ENCODE results near the gene DHRS13.
"Not testable (repeated sequence)": the region's sequence is repeated elsewhere in the genome, so short reads cannot be mapped to it uniquely, and the experiment has no call there.

The DHRS13 gene

DNA sequence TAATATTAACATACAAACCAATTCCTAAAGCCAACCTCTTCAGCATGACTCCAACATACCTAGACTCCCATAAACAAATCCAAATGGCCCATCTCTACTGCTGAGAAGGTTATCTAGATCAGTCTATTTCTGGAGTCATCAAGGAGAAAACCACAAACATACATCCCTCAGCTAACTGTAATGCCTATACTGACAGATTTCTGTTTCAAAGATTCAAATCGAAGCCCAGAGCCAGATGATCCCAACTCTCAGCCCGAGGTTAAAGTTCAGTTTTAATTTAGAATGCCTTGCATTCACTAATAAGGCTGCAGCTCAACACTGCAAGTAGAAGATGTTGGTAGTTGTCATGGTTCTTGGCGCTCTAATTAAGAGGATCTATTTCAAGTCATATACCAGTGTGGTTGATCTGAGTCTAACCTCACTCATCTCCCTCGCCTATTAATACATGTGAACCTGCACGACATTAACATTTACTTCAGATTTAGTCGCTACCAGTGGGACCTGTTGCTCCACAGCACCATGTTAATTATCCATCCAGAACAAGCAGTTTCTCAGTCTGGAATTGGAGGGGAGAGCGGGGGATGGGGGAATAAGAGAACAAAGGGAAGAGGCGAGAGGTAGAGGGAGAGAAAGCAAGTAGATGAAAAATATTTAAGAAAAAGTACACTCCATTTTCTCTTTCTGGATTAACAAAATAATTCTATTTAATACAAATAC is 33.0 kb upstream of the DHRS13 start:
- no peak for DNase-seq

DNA sequence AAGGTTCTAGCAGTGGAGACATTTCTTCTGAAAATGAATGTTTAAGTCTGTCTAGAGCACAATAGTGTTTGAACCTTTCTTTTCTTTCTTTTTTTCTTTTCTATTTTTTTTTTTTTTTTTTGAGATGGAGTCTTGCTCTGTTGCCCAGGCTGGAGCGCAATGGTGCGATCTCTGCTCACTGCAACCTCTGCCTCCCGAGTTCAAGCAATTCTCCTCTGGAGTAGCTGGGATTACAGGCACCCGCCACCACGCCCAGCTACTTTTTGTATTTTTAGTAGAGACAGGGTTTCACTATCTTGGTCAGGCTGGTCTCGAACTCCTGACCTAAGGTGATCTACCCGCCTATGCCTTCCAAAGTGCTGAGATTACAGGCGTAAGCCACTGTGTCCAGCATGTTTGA is 31.6 kb upstream of the DHRS13 start:
- not testable (repeated sequence) for DNase-seq

DNA sequence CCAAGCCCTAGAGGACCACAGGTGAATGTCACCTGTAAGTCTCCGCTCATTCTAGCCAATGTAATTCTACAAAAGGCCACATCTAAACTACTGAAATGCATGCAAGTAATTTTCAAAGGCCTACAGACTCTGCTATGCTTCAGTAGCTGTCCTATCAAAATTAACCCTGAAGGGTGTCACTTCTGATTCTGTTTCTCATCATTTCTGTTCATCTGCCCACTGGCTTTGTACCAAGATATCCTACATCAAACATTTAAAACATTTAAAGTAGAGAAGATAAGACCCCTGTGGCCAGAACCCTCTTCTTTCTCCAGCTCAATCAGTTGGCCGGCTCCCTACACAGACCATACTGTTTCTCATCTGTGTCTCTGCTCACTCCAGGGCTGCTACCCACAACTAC is 26.9 kb upstream of the DHRS13 start:
- no peak for DNase-seq

DNA sequence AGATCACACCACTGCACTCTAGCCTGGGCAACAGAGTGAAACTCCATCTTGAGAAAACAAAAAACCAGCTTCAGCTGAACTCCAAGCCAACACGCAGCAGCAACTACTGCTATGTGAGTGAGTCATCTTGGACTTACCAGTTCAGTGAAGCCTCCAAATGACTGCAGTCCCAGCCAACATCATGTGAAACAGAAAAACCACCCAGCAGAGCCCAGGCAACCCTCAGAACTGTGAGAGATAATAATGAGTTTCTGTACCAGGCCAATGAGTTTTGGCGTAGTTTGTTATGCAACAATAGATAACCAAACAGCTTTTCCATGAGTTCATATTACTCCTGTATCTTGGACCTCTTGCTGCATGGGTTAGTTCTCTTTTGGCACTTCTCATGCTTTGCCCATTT is 25.2 kb upstream of the DHRS13 start:
- no peak for DNase-seq

DNA sequence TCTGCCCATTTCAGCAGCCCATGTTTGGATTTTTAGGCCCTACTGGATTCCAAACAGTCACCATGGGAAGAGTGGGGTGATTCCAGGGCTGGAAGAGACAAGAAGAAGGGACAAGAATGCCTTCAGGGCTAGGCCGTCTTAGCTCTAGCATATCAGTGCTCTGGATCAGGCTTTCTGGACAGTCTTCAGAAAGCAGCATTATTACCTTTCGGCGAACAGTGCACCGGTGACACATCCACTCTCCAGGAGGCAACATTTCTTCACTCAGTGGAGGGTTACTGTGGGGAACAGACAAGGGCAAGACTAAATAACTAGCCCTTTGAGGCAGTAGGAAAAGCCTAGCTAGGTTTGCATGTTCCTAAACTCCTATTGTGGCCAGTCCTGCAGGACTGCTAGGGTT is 23.9 kb upstream of the DHRS13 start:
- no peak for DNase-seq

DNA sequence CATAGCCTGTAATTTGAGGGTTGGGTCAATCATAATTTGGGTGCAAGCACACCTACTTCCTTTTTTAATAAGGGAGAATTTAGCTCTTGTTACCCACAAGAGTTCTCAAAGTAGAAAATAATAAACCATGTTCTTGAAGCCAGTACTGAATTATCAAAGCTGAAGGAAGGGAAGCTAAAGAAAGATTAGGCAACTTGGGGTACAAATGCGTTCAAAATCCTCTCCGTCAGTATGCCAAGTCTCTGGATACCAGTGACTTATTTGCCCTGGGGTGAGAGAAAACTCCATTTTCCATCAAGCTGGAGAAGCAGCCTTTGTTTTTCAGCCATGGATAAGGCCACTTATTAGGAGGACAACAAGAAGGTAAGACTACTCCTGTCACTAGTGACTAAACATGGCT is 23.5 kb upstream of the DHRS13 start:
- DNase-seq, result no peak

DNA sequence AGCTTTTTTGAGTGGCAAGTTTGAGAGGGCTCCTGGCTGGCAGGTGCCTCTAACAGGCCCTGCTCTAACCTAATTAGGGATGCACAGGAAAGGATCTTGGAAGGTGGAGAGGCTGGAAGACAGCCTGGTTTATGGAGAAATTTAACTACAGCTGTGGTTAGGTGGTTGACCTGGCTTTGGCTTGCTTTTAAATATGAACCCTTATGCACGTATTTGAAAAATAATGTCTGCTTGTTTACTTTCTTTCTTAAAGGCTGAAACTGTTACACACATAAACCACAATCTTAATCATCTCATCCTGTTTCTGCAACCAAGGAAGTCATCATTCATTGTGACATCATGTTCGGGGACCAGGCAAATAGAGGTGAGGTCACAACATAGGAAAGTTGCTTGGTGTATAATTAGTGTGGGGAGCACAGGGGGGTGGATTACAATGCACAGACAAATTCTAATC is 23.1 kb upstream of the DHRS13 start:
- no peak for DNase-seq

- DNase-seq, result no peak
Observed at GRCh38 chr17:28920201-28920600, 17.3 kb upstream of the DHRS13 start.

DNA sequence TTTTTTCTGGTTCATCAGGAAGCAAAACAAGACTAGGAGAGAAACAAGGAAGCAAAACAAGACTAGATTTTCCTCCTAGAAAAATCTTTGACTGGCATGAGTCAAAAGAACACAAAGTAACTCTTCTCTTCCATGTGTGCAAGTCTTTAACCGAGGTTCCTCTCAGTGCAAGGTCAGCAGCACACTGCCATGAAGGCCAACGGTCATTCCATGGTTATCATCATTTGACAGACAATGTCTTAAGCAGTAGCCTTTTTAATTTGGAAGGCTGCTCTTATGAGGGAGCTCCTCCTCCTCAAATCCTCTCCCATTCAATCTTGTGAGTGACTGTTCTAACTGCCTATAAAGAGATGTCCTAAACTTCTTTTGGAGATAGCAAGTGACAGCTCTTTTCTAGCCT is 15.4 kb upstream of the DHRS13 start:
- no peak for DNase-seq

DNA sequence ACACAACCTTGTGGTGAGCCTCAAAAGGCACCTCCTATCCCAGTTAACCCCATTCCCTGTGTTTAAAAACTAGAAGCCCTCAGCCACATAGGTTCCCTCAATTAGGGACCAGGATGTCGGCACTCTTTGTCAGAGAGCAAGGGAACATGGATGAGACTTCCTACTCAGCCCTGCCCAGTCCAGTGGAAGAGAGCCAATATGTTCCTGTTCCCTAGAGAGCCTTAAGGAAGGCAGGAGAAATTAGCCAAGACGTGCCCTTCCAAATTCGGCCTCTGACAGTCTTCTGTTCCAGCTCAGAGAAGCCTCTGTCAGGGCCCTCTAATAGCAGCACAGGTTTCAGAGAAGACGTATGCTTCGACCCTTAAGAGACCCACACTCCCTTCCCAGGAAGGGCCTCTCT is 14.6 kb upstream of the DHRS13 start:
- no peak for DNase-seq

DNA sequence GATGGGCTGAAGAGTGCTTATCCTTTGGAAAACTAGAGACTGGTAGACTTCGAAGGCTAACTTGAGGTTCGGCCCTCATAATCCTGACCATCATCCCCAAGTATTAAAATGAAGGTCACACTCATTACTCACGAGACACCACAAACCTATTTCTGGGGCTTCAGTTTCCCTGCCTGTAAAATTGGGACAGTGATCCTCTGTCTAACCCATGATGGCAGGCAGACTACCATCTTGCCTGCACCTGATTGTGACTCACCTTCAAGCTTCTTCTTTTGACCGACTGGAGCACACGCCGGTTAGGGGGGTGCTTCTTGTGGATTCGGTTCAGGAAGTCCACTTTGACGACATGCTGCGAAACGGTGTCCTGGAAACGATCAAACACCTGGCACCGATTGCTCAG is 14.2 kb upstream of the DHRS13 start:
- no peak for DNase-seq

- no peak for DNase-seq
Observed at GRCh38 chr17:28916302-28916934, 13.5 kb upstream of the DHRS13 start.

GRCh38 chr17:28912938-28913333 is 10.1 kb upstream of the DHRS13 start:
- no peak for DNase-seq

- DNase-seq, result no peak
Observed at GRCh38 chr17:28912281-28912937, 9.5 kb upstream of the DHRS13 start.

- no peak for DNase-seq
Observed at GRCh38 chr17:28911411-28912045, 8.6 kb upstream of the DHRS13 start.

GRCh38 chr17:28910534-28910933 is 7.7 kb upstream of the DHRS13 start:
- DNase-seq, result no peak

DNA sequence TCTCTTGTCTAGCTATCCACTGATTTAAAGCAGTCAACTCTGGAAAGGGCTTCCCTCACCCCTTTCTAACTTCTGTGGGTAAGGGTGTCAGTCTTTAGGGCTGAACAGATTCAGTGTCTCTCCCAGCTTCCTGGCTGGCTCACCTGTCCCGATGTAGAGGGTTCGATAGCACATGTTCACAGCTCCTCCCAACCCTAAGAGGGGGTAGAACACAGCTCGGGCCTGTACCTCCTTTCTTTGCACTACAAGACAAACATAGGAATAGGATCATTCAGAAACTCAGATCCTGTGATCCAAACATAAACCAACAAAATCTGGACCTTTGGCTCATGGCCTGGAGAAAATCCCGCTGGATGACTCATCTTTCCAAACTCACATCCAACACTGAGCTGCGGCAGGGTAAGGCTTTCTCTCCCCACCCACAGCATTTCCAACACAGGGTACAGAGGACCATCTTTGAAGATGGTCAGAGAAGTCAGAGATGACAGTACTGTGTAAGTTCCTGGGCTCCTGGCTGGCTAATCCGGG is 5.8 kb upstream of the DHRS13 start:
- no peak for DNase-seq

DNA sequence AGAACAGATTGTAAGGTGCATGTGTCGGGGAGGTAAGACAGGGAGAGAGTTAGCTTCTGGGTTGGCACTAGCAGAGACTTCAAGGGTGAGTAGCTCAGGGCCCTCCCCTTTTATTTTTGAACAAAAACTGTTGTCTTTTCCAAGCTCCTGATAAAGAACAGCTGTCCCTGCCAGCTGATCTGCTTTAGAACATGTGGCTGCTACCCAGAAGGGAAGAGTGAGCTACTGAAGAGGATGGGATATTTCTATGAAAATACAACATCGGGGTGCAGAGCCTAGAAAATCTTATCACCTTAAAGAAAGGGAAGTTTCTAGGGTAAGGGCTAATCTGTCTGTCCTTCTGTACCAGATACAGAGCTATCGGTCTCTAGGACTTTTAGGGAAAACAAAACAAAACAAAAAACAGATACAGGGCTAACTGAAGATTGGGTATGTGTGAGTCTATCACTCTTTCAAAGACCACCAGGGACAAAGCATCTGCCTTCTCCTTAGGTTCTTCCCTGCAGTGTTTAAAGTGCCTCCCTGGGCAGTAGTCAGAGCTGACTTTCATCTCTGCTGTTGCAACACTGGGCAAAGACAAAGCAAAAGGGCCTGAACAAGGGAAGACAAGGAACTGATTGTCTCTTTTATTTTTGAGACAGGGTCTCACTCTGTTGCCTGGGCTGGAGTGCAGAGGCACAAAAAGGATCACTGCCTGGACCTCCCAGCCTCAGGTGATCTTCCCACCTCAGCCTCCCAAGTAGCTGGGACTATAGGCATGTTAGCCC is 5.0 kb upstream of the DHRS13 start:
- no peak for DNase-seq

GRCh38 chr17:28906706-28907438 is 4.0 kb upstream of the DHRS13 start:
- no peak for DNase-seq

DNA sequence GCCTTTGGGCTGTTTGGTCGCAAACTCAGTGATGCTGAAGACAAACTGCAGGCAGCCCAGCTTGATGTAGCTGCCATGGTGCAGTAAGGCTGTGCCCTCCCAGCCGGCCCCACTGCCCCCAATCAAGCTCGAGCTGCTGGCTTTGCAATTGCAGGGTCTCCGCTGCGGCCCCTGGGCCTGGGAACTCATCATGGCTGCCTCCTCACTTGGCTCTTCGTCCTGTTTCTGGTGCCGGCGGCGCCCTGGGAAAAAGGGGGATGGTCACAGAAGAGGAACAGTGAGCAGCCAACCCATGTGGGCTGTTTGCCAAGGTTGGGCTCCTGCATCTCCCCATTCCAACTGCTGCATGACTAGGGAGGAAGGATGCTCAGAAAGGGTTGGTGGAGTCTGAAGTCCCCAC is 3.4 kb upstream of the DHRS13 start:
- no peak for DNase-seq

DNA sequence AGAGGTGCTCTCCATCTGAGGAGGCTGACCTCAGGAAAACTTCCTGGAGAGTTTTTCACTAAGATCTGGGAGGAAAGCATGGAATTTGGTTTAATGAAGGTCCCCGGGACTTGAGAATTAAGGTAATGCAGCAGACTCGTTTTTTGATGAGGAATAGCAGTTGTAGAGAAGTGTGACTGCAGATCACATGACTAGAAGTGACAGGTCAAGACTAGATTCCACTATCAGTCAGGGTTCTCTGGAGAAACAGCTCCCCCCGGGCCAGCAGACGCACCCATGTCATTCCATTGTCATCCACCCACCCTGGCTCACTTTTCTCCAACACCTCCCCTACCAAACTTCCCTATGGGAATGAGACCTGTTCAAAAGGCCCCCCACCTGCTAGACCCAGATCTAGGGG is 1.9 kb upstream of the DHRS13 start:
- no peak for DNase-seq

- DNase-seq, result not testable (repeated sequence)
Observed at GRCh38 chr17:28903546-28903841, 615 bp upstream of the DHRS13 start.

All from retina (tissue), 1 donor.